Fibroblast of pulmonary artery (primary cell): ENCODE measurements around the gene STARD10.

ENCODE experiments used
- DNase-seq: peaks from one replicate; pipeline ENCODE4 v3.0.0-alpha.2; 2010; ENCODE audit warnings: low read depth
- H3K4me3 ChIP-seq: replicated peaks from 2 replicates; pipeline ENCODE4 v1.5.1; 2011; ENCODE audit warnings: low read depth, mild to moderate bottlenecking, control low read depth, low read length, moderate library complexity
- TF ChIP-seq, protein P1 (sequence below): IDR thresholded peaks from 2 replicates; pipeline ENCODE4 v1.5.1; 2011; ENCODE audit warnings: mild to moderate bottlenecking, control low read depth, low read length, inconsistent platforms; ENCODE audit errors: missing control alignments

The STARD10 gene

GRCh38 chr11:72719144-72719543 lies 74.7 kb downstream of the STARD10 start:
- TF ChIP-seq, protein P1, sequence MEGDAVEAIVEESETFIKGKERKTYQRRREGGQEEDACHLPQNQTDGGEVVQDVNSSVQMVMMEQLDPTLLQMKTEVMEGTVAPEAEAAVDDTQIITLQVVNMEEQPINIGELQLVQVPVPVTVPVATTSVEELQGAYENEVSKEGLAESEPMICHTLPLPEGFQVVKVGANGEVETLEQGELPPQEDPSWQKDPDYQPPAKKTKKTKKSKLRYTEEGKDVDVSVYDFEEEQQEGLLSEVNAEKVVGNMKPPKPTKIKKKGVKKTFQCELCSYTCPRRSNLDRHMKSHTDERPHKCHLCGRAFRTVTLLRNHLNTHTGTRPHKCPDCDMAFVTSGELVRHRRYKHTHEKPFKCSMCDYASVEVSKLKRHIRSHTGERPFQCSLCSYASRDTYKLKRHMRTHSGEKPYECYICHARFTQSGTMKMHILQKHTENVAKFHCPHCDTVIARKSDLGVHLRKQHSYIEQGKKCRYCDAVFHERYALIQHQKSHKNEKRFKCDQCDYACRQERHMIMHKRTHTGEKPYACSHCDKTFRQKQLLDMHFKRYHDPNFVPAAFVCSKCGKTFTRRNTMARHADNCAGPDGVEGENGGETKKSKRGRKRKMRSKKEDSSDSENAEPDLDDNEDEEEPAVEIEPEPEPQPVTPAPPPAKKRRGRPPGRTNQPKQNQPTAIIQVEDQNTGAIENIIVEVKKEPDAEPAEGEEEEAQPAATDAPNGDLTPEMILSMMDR = no peak
- DNase-seq = peak; percentile 55
- H3K4me3 ChIP-seq = no peak overlapping the region

GRCh38 chr11:72718101-72718501 lies 75.7 kb downstream of the STARD10 start:
- no peak for DNase-seq
- no peak overlapping the region for H3K4me3 ChIP-seq
- TF ChIP-seq, protein P1 = no peak

- TF ChIP-seq, protein P1 = no peak
- H3K4me3 ChIP-seq = no peak overlapping the region
- no peak for DNase-seq
These were observed 76.9 kb downstream of the STARD10 start for GRCh38 chr11:72716788-72717435.

DNA sequence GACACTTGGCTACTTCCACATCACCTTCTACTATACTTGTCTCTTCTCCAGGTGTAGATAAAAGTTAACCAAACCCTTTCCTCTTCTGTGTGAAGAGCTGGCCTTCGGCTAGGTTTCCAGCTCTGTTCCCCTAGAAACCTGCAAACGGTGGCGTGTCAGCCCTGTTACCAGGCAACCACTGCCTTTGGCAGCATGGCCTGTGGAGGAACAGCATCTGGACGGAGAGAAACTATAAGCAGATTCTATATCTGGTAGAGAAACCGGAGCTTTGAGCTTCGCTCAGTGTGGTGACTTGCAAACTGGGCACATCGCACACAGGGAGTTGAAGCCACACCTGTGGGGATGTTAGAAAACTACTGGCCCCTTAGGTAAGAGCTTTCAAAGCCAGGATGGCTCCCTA lies 77.6 kb downstream of the STARD10 start:
- peak; percentile 10 for DNase-seq
- no peak overlapping the region for H3K4me3 ChIP-seq
- TF ChIP-seq, protein P1 = no peak

DNA sequence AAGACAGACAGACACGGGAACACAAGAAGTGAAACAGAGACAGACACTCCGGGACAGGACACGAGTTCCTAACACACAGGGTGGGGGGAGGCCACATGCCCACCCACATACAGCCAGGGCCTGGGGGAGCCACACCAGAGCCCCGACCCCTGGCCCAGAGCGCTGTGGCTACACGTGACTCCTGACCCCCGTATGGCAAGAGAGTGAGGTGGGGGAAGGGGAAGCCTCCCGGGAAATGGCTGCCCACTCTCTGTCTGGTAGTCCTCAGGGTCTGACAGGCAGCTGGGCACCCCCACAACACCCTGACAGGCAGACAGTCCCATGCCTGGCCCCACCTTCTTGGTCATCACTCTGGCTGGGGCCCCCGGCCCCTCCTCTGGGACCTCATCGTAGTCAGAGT lies 81.0 kb downstream of the STARD10 start:
- H3K4me3 ChIP-seq = no peak overlapping the region
- TF ChIP-seq, protein P1 = no peak
- no peak for DNase-seq

DNA sequence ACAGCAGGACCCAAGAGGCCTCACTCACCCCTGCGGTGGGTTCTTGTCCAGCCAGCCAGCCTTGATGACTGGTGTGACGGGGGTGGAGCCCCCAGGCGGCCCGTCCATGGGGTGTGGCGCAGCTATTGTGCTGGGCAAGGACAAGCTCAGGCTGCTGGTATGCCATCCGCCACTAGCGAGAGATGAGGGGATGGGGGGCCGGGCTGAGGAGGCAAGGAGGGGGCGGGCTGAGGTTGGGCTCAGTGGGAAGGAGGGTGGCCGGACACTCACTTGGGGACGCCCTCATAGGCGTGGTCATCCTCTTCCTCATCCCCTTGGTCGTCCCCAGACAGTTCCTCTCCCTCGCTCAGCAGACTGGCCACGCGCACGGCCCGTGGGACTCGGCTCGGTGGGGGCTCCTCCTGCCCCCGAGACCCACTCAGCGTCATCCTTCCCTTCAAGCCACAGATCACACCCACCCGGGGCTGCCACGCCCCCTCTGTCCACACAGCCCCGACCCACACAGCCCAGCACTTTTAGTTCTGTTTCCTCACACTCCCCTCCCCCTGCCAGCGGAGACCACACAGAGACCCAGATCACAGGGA lies 81.6 kb downstream of the STARD10 start:
- TF ChIP-seq, protein P1 = no peak
- DNase-seq = no peak
- no peak overlapping the region for H3K4me3 ChIP-seq

DNA sequence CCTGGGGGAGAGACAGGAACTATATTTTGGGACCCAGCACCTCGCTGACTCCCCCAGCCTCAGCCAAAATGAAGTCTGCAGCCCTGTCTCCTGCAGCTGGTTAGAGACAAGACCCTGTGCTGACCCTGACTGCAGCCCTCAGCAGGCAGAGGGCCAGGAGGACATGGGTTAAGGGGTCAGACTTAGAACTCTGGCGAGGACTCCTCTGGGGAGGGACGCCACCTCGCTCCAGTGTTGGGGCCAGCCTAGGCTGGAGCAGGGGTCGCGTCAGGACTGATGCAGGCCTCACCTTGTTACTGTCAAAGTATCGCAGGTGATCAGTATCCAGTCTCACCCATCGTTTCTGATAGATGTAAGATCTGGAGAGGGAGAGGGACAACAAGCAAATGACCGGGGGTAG lies 82.7 kb downstream of the STARD10 start:
- DNase-seq = no peak
- TF ChIP-seq, protein P1 = no peak

More for the DNA sequence above, 82.7 kb downstream of the STARD10 start:
- no peak overlapping the region for H3K4me3 ChIP-seq
